Uterus (tissue), 2 donors: Measurements from ENCODE around the gene TK2.

Experiments
- POLR2A ChIP-seq, 2 donors: fragments of 450-650 bp; IDR thresholded peaks; one replicate each; pipeline ENCODE4 v1.6.1; 2016; ENCODE audit warnings: antibody characterized with exemption in 2 of 2, mild to moderate bottlenecking in 1 of 2, moderate library complexity in 1 of 2
- TF ChIP-seq, protein P1 (sequence below), 4 experiments: fragments of 200-600 bp in 2 of 4; fragments of 450-650 bp in 2 of 4; sonication (generic) in 2 of 4; IDR thresholded peaks; one replicate each; pipeline ENCODE4 v1.5.1; 2016 to 2019; ENCODE audit warnings: antibody characterized with exemption in 4 of 4, mild to moderate bottlenecking in 2 of 4, moderate library complexity in 1 of 4

DNA sequence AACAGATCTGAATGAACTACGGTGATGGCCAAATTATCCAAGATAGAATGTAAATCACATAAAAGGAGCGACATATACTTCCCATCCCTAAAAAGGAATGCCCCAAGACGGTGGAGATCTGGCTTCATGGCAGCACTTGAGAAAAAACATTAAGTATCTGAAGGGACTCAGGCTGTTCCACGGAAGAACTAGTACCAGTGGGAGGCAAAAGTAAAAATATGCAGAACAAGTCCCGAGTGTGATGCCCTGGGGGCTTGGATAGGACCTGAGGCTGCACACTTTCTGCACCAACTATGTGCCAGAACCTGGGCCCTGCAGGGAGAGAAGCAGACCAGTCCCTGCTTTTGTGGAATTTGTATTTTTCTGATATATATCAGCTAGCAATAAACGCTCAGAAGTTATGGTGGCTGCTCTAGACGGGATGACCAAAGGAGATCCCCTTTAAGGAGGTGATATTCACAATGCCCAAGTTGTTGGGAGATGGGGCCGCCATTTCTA lies 1.9 kb upstream of the TK2 start:
- TF ChIP-seq, protein P1, sequence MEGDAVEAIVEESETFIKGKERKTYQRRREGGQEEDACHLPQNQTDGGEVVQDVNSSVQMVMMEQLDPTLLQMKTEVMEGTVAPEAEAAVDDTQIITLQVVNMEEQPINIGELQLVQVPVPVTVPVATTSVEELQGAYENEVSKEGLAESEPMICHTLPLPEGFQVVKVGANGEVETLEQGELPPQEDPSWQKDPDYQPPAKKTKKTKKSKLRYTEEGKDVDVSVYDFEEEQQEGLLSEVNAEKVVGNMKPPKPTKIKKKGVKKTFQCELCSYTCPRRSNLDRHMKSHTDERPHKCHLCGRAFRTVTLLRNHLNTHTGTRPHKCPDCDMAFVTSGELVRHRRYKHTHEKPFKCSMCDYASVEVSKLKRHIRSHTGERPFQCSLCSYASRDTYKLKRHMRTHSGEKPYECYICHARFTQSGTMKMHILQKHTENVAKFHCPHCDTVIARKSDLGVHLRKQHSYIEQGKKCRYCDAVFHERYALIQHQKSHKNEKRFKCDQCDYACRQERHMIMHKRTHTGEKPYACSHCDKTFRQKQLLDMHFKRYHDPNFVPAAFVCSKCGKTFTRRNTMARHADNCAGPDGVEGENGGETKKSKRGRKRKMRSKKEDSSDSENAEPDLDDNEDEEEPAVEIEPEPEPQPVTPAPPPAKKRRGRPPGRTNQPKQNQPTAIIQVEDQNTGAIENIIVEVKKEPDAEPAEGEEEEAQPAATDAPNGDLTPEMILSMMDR (IDR thresholded peaks at IDR 0.05): no peak
- no peak for TF ChIP-seq POLR2A (IDR thresholded peaks at IDR 0.05)
